GM19351 (cell line): ENCODE data around the gene LOXL3.
A peak's percentile ranks its signal among the peaks of the same experiment; 100 is the strongest.

ENCODE experiments used
- ATAC-seq: cut with Tn5 transposase; IDR thresholded peaks from one replicate; pipeline ENCODE4 v1.9.1; 2021; ENCODE audit warnings: mild to moderate bottlenecking, moderate library complexity; ENCODE audit not compliant: unreplicated experiment

The LOXL3 gene, protein sequence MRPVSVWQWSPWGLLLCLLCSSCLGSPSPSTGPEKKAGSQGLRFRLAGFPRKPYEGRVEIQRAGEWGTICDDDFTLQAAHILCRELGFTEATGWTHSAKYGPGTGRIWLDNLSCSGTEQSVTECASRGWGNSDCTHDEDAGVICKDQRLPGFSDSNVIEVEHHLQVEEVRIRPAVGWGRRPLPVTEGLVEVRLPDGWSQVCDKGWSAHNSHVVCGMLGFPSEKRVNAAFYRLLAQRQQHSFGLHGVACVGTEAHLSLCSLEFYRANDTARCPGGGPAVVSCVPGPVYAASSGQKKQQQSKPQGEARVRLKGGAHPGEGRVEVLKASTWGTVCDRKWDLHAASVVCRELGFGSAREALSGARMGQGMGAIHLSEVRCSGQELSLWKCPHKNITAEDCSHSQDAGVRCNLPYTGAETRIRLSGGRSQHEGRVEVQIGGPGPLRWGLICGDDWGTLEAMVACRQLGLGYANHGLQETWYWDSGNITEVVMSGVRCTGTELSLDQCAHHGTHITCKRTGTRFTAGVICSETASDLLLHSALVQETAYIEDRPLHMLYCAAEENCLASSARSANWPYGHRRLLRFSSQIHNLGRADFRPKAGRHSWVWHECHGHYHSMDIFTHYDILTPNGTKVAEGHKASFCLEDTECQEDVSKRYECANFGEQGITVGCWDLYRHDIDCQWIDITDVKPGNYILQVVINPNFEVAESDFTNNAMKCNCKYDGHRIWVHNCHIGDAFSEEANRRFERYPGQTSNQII

DNA sequence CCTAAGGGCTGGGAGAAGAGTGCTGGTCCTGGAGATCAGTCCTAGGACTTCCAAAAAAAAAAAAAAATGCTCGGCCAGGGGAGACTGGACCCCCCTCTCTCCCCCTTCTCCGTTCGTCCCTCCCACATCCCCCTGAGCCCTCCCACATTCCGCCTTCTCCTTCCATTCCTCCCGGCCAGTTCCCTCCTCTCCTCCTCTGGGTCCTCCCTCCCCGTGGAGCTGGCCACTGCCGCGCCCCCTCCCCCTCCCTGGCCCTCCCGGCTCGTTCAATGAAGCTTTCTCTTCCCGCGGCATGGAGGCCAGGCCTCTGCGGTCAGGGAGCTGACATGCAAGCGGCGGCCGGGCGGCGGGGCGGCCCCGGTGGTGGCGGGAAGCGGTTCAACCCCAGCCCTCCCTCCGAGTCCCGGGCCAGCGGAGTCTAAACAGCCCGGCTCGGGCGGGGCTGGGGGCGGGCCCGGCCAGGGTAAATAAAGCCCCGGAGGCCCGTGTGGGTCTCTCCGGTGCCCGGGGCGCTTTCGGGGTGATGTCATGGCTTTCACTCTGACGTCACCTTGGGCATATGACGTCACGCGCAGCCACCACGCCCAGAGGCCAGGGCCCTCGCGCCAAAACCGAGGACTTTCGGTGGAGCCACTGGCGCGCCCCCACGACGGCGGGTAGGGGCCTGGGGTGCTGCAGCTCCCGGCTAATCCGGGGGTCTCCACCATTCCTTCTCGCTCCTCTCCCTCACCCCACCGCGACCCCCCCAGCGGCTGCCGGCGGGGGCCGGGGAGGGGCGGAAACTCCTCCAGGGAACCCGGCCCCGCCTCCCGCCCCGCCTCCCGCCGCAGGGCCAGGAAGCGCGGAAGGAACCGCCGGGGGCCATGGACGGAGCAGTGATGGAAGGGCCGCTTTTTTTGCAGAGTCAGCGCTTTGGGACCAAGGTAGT lies at the start of gene LOXL3, which contains the start of gene DOK1:
LOXL3 (minus strand) TSS at position 51 of the 928 bp plus-strand sequence. CDS start 1,308 bp downstream, outside the sequence.
DOK1 (plus strand) TSS at position 829 of the 928 bp plus-strand sequence; CDS start at position 864, 35 bp downstream.
- ATAC-seq, result peak; percentile 41

- ATAC-seq, result no peak
Observed at GRCh38 chr2:74602586-74603281, 49.0 kb upstream of the LOXL3 start.

GRCh38 chr2:74599676-74600075 lies 45.9 kb upstream of the LOXL3 start:
- no peak for ATAC-seq

DNA sequence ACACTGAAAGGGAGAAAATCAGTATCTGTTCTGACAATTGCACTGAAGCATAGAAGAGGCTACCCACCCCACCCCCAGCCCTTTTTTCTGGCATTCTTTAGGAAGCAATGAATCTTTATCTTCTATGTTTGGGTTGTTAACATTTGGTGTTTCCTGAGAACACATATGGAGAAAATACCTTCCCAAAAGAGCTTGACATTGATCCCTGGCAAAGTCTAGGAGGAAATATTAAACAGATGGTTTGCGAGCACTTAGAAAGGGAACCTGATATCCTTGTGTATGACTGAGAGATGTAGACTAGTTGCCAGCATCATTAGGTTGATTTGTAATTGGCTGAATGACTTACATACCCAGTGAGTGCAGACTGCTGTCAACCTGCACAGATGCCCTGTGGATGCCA lies 43.7 kb upstream of the LOXL3 start:
- no peak for ATAC-seq

DNA sequence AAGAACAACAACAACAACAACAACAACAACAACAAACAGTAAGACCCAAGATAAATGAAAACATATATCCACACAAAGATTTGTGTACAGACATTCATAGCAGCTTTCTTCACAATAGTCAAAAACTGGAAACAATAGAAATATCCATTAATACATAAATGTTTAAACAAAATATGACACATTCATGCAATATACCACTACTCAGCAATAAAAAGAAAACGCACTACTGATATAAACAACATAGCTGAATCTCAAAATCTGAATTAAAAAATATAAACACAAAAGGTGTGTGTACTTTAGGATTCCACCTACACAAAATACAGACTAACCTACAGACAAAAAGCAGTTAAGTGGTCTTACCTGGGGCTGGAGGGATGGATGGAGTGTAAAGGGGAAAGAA lies 42.8 kb upstream of the LOXL3 start:
- no peak for ATAC-seq

GRCh38 chr2:74593826-74594772 lies 40.4 kb upstream of the LOXL3 start:
- ATAC-seq, result no peak

DNA sequence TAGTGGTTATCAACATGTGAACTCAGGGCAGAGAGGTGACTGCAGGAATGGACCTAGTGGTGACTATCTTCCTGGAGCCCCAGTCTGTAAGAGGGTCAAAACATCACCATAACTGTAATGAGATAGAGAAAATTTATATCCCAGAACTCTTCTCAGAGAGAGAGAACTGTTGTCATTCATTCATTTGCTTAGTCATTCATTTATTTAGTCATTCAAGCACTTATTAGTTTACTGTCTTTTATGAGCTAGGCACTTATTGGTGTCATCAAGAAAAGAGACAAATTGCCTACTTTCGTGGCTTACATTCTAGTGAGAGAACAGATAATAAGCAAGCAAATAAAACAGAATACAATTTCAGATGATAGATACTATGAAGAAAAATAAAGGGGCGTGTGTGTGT lies 34.9 kb upstream of the LOXL3 start:
- no peak for ATAC-seq

DNA sequence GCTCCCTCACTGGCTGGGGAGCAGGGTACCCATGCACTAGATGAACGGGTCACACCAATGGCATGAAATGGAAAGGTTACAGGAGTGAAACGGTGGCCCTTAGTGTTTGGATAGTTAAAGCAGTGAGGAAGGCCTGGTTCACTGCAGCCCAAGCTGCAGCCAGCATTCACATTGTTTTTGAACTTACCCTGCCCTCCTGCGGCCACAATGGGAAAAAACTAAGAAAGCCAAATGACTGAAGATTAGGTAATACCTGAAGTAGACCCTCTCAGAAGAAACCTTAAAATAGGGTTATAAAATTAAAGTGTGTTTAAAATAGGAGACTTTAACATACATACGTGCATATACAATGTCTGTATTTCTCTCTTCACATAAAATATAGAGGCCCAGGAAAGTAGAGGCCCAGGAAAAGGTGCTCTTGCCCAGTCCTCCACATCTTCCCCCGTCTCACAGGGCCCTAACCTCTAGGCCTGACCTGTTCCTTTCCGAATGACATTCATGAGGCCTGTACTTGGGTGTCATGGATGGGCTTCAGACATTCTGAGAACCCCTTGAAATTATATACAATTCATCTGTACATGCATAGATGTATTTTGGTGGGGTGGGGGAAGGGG lies 34.0 kb upstream of the LOXL3 start:
- ATAC-seq, result peak; percentile 70

- ATAC-seq, result no peak
Observed at GRCh38 chr2:74585406-74586185, 31.9 kb upstream of the LOXL3 start.

DNA sequence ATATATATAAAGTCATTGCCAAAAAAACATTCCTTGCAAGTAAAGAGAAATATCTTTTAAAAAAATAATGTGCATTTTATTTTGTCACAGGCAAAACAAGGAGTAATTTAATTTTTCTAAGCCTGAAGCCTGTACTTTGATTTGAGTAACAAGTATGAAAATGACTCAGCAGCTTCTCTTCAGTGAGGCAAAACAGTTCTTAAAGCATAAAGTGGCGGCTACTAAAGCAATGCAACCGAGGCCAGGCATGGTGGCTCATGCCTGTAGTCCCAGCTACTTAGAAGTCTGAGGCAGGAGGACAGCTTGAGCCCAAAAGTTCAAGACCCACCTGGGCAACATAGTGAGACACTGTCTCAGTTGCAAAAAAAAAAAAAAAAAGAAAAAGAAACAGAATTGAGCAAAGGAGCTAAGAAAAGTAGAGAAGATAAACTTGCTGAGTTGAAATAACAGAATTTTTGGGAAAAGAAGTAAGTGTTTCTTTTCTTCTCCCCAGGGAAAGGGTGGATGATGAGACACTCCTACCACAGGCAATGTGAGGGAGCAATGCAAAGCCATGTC lies 30.4 kb upstream of the LOXL3 start:
- peak; percentile 63 for ATAC-seq

DNA sequence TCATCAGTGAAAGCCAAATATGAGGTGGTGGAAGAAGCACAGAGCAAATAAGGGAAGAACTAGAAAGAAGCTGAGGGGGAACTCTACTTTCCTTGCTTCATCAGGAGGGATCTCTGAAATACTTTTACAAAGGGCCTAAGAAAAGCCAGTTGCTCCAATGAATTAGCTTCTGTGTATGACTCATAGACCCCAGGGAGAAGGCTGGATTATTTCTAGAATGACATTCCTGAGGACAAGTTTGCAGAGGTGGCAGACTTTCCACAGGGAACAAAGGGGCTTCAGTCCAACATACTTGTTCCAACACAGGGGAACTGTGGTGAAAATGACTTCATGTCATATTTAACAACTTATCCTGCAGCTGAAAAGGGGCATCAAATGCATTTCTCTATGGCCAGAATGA lies 29.8 kb upstream of the LOXL3 start:
- ATAC-seq, result no peak

- ATAC-seq, result no peak
Observed at GRCh38 chr2:74582184-74582583, 28.4 kb upstream of the LOXL3 start.

DNA sequence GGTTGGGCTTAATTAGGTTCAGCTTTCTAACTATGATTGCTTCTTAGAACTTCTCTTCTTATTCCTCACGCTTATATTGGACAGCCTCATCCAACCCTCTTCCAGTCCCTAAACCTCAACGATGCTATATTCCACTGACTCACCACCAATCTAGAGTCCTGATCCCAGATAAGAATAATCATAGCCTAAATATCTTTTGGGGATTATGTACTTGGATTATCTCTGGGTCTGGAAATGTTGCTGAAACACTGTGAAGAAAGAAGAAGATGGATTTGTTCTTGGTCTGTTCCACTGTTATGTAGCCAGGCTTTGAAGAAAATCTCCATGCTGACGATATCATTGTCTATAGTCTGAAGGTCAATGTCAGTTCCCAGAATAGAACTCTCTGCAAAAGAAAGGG lies 27.7 kb upstream of the LOXL3 start:
- no peak for ATAC-seq

GRCh38 chr2:74578408-74578807 lies 24.7 kb upstream of the LOXL3 start:
- no peak for ATAC-seq

GRCh38 chr2:74577448-74577847 lies 23.7 kb upstream of the LOXL3 start:
- ATAC-seq, result peak; percentile 47

DNA sequence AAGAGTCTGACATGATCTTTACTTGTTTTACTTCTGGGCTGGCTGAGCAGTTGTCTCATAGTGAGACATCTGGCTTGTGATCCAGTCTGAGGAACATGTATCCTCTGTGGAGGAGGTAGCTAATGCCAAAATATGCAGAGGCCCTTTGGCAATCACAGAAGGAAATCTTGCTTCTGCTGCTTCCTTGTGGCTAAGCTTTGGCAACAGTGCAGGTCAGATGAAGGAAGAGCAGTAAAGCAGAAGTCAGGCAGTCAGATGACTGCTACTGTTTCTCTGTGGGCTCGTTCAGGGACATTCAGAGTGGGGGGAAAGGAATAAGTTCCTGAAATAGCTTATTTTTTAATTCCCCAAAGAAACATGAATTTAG lies 23.1 kb upstream of the LOXL3 start:
- no peak for ATAC-seq

GRCh38 chr2:74576211-74576862 lies 22.6 kb upstream of the LOXL3 start:
- ATAC-seq, result no peak
